ENCODE measurements around the gene ST6GALNAC3.

DNA sequence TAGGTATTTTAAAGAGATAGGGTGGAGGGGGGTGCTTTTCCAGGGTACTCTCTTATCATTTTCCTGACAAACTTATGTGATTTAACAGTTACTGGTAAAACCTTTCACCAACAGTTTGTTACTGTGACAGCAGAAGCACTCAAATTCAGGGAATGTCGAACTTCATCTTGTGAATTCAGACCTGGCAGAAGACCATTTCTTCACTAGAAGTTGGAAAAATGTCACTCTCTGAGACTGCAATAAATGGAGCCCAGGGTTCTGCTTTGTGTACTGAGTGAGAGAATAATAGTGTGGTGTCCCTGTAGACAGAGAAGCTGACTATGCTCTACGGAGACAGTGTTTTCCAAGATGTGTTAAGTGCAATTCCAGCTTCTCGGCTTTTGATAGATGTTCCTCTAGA lies 200.2 kb downstream of the ST6GALNAC3 start:
- no peak for TF ChIP-seq POLR2AphosphoS5 (IDR thresholded peaks at IDR 0.05; ENCODE audit: low read depth, low read length)
- TF ChIP-seq, protein P1, sequence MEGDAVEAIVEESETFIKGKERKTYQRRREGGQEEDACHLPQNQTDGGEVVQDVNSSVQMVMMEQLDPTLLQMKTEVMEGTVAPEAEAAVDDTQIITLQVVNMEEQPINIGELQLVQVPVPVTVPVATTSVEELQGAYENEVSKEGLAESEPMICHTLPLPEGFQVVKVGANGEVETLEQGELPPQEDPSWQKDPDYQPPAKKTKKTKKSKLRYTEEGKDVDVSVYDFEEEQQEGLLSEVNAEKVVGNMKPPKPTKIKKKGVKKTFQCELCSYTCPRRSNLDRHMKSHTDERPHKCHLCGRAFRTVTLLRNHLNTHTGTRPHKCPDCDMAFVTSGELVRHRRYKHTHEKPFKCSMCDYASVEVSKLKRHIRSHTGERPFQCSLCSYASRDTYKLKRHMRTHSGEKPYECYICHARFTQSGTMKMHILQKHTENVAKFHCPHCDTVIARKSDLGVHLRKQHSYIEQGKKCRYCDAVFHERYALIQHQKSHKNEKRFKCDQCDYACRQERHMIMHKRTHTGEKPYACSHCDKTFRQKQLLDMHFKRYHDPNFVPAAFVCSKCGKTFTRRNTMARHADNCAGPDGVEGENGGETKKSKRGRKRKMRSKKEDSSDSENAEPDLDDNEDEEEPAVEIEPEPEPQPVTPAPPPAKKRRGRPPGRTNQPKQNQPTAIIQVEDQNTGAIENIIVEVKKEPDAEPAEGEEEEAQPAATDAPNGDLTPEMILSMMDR (IDR thresholded peaks at IDR 0.05 in 2 of 3, conservative IDR thresholded peaks at IDR 0.05 in 1 of 3; ENCODE audit: borderline replicate concordance in 1 of 3, insufficient read depth in 1 of 3, low read depth in 2 of 3, low read length in 2 of 3), result no peak
- no peak for TF ChIP-seq TCF7L2 (IDR thresholded peaks at IDR 0.05; ENCODE audit: borderline replicate concordance, extremely low read depth, insufficient read depth, insufficient read length)
- TF ChIP-seq, protein P2, sequence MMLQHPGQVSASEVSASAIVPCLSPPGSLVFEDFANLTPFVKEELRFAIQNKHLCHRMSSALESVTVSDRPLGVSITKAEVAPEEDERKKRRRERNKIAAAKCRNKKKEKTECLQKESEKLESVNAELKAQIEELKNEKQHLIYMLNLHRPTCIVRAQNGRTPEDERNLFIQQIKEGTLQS (IDR thresholded peaks at IDR 0.05), result no peak
- no peak for TF ChIP-seq POLR2A (IDR thresholded peaks at IDR 0.05; ENCODE audit: borderline replicate concordance, extremely low read depth, insufficient read depth, insufficient read length)
- TF ChIP-seq, protein P3, sequence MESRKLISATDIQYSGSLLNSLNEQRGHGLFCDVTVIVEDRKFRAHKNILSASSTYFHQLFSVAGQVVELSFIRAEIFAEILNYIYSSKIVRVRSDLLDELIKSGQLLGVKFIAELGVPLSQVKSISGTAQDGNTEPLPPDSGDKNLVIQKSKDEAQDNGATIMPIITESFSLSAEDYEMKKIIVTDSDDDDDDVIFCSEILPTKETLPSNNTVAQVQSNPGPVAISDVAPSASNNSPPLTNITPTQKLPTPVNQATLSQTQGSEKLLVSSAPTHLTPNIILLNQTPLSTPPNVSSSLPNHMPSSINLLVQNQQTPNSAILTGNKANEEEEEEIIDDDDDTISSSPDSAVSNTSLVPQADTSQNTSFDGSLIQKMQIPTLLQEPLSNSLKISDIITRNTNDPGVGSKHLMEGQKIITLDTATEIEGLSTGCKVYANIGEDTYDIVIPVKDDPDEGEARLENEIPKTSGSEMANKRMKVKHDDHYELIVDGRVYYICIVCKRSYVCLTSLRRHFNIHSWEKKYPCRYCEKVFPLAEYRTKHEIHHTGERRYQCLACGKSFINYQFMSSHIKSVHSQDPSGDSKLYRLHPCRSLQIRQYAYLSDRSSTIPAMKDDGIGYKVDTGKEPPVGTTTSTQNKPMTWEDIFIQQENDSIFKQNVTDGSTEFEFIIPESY (IDR thresholded peaks at IDR 0.05; ENCODE audit: extremely low read depth, insufficient replicate concordance, low read length), result no peak
- TF ChIP-seq EZH2 (IDR thresholded peaks at IDR 0.05), result no peak
- no peak for TF ChIP-seq EZH2phosphoT487 (IDR thresholded peaks at IDR 0.05; ENCODE audit: borderline replicate concordance)

All from HCT116 (cell line).